OCI-LY1 (cell line): Measurements from ENCODE around the gene BACH2.

Experiments
- H2AFZ ChIP-seq: fragments of 200-600 bp; sonication (generic), shearing (Covaris generic); 2 replicates; pipeline ENCODE4 v1.6.0; 2014; ENCODE audit warnings: antibody characterized with exemption, mild to moderate bottlenecking, low read length
- H3F3A ChIP-seq: fragments of 200-600 bp; sonication (generic), shearing (Covaris generic); 2 replicates; pipeline ENCODE4 v1.6.0; 2014; ENCODE audit warnings: mild to moderate bottlenecking, antibody characterized with exemption, low read length, moderate library complexity; ENCODE audit not compliant: insufficient read depth
- H3K27ac ChIP-seq: fragments of 200-600 bp; sonication (generic); 2 replicates; pipeline ENCODE4 v1.5.1; 2014; ENCODE audit warnings: low read length, mixed run types, mild to moderate bottlenecking, low read depth; ENCODE audit not compliant: poor library complexity, severe bottlenecking
- H3K27me3 ChIP-seq: fragments of 200-600 bp; sonication (generic); 2 replicates; pipeline ENCODE4 v1.6.0; 2014; ENCODE audit warnings: antibody characterized with exemption, mild to moderate bottlenecking, low read length, moderate library complexity; ENCODE audit not compliant: insufficient read depth
- H3K36me3 ChIP-seq: fragments of 200-600 bp; sonication (generic); 2 replicates; pipeline ENCODE4 v1.6.1; 2014; ENCODE audit warnings: mild to moderate bottlenecking, antibody characterized with exemption, low read length, moderate library complexity, mixed read lengths; ENCODE audit not compliant: insufficient read depth
- H3K4me1 ChIP-seq: fragments of 200-600 bp; sonication (generic); 2 replicates; pipeline ENCODE4 v1.5.1; 2014; ENCODE audit warnings: mild to moderate bottlenecking, low read length, moderate library complexity; ENCODE audit not compliant: insufficient read depth, severe bottlenecking
- H3K4me2 ChIP-seq: fragments of 200-600 bp; sonication (generic), shearing (Covaris generic); 2 replicates; pipeline ENCODE4 v1.6.1; 2014; ENCODE audit warnings: low read length
- H3K4me3 ChIP-seq: fragments of 200-600 bp; sonication (generic); 2 replicates; pipeline ENCODE4 v1.5.1; 2014; ENCODE audit warnings: low read length, low read depth, mild to moderate bottlenecking, mixed read lengths; ENCODE audit not compliant: poor library complexity, severe bottlenecking
- H3K79me2 ChIP-seq: fragments of 200-600 bp; shearing (Covaris generic); 2 replicates; pipeline ENCODE4 v1.6.1; 2016; ENCODE audit warnings: mixed run types, low read length, mixed read lengths; ENCODE audit not compliant: insufficient read depth
- H3K9ac ChIP-seq: fragments of 200-600 bp; sonication (generic), shearing (Covaris generic); 2 replicates; pipeline ENCODE4 v1.6.1; 2014; ENCODE audit warnings: mild to moderate bottlenecking, low read length, mixed read lengths
- H3K9me2 ChIP-seq: fragments of 200-600 bp; sonication (generic), shearing (Covaris generic); 2 replicates; pipeline ENCODE4 v1.6.1; 2014; ENCODE audit warnings: low read depth, mild to moderate bottlenecking, low read length, mixed read lengths
- H3K9me3 ChIP-seq: fragments of 200-600 bp; shearing (Covaris generic); 2 replicates; pipeline ENCODE4 v1.6.1; 2014; ENCODE audit warnings: low read length, mixed read lengths
- H4K20me1 ChIP-seq: fragments of 200-600 bp; sonication (generic), shearing (Covaris generic); 2 replicates; pipeline ENCODE4 v1.6.0; 2016; ENCODE audit warnings: mild to moderate bottlenecking, low read length; ENCODE audit not compliant: insufficient read depth
- CTCF ChIP-seq: fragments of 200-600 bp; sonication (generic), shearing (Covaris generic); IDR thresholded peaks from 2 replicates; pipeline ENCODE4 v1.5.1; 2017; ENCODE audit warnings: mild to moderate bottlenecking, antibody characterized with exemption, low read length, moderate library complexity, mixed read lengths
- EZH2 ChIP-seq: fragments of 200-600 bp; sonication (generic), shearing (Covaris generic); IDR thresholded peaks from 2 replicates; pipeline ENCODE4 v1.8.0; 2017; ENCODE audit warnings: borderline replicate concordance, mixed run types, mild to moderate bottlenecking, antibody characterized with exemption, low read length, moderate library complexity, mixed read lengths

The BACH2 gene

DNA sequence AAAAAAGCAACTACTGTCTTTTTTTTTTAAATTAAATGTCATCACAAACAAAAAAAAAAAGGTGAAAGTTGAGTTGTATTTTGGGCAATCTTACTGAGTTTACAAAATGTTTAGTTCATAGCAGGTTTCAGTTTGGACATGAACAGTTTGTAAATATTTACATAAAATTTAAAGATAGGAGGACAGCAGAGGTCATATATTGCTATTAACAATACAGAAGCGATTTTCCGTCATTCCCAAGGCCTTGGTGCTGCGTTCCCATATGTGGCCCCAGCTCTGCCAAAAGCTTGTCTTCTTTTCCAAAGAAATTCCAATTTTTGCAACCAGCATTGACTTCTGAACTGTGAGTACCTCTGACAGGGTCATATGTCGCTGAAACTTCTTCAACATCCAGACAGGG is 5.1 kb downstream of the BACH2 start:
- H3K27ac ChIP-seq, result peak overlapping the region; percentile 93
- no peak overlapping the region for H2AFZ ChIP-seq
- H3K9ac ChIP-seq, result peak overlapping the region; percentile 96
- peaks cover 82% of the 10 kb centered on the region for H3K36me3 ChIP-seq
- no peaks in the 10 kb centered on the region for H3K27me3 ChIP-seq
- H4K20me1 ChIP-seq, result no peaks in the 10 kb centered on the region
- H3K9me2 ChIP-seq, result no peaks in the 10 kb centered on the region
- peak overlapping the region; percentile 96 for H3K4me3 ChIP-seq
- TF ChIP-seq CTCF (no peak), EZH2 (no peak)
- H3F3A ChIP-seq, result peaks cover 24% of the 10 kb centered on the region
- peaks cover 78% of the 10 kb centered on the region for H3K4me1 ChIP-seq
- H3K4me2 ChIP-seq, result peak overlapping the region; percentile 94
- no peaks in the 10 kb centered on the region for H3K9me3 ChIP-seq
- H3K79me2 ChIP-seq, result peaks cover 95% of the 10 kb centered on the region

DNA sequence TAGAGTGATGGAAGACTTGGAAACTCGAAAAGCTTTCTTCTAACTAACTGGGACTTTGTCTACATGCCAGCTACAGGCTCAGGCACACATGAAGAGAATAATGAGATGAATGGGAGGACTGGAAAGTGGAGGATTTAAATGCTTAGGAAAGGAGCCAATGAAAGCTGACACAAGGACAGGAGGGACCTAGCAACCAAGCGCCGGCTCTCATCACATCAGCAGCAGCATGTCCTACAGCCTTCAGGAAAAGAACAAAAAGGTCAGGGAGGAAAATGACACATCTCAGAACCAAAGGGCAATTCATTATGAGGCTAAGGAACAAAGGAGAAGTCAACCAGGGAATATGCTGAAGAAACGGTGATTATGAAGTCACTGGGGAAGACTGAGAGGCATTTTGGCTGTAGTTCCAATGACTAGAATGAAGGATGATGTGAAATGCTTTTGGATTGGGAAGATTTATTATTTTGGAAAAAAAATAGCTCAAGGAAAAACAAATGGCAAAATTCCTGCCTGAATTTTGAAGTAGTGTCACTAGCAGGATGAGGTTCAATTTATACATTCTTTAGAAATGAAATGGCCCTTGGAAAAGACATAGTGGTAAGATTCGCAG is 5.7 kb downstream of the BACH2 start:
- peak overlapping the region; percentile 93 for H3K27ac ChIP-seq
- H3K4me3 ChIP-seq, result peak overlapping the region; percentile 96
- H4K20me1 ChIP-seq, result no peaks in the 10 kb centered on the region
- TF ChIP-seq EZH2 (no peak), CTCF (no peak)
- H3K27me3 ChIP-seq, result no peaks in the 10 kb centered on the region
- H3K36me3 ChIP-seq, result peaks cover 82% of the 10 kb centered on the region
- H2AFZ ChIP-seq, result no peak overlapping the region
- H3K4me2 ChIP-seq, result peak overlapping the region; percentile 94
- H3K9me2 ChIP-seq, result no peaks in the 10 kb centered on the region
- peaks cover 100% of the 10 kb centered on the region for H3K79me2 ChIP-seq
- H3K4me1 ChIP-seq, result peaks cover 84% of the 10 kb centered on the region
- no peaks in the 10 kb centered on the region for H3K9me3 ChIP-seq
- peaks cover 31% of the 10 kb centered on the region for H3F3A ChIP-seq
- H3K9ac ChIP-seq, result peak overlapping the region; percentile 96

- no peaks in the 10 kb centered on the region for H3K9me2 ChIP-seq
- no peaks in the 10 kb centered on the region for H3K9me3 ChIP-seq
- H3K9ac ChIP-seq, result peak overlapping the region; percentile 2; the same call in 1 of the 2 replicates
- H2AFZ ChIP-seq, result no peak overlapping the region
- no peaks in the 10 kb centered on the region for H4K20me1 ChIP-seq
- H3K27me3 ChIP-seq, result no peaks in the 10 kb centered on the region
- H3K4me3 ChIP-seq, result peak overlapping the region; percentile 96
- H3K4me1 ChIP-seq, result peaks cover 94% of the 10 kb centered on the region
- H3K36me3 ChIP-seq, result peaks cover 78% of the 10 kb centered on the region
- H3K27ac ChIP-seq, result peak overlapping the region; percentile 93
- TF ChIP-seq EZH2, result no peak
- H3K4me2 ChIP-seq, result peak overlapping the region; percentile 94
- H3K79me2 ChIP-seq, result peaks cover 100% of the 10 kb centered on the region
- peaks cover 38% of the 10 kb centered on the region for H3F3A ChIP-seq
Measured at GRCh38 chr6:90289902-90290301, 6.7 kb downstream of the BACH2 start.

DNA sequence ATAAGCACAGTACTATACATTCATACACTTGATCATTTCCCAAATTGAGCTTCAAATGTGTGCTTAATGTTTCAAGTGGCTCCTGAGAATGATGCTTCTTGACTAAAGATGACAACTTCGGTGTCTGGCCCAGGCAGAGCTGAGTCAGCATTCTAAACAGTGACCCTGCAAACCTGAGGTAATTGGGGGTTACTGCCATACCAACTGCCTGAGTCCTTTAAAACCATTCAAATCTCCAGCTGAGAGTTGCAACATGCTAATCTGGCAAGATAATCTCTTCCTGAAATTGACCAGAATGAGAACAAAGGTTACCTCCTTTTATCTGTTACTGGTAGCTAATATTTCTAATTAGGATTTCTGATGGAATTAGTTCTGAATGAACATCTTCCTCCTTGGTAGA is 8.2 kb downstream of the BACH2 start:
- peak overlapping the region; percentile 25; the same call in 1 of the 2 replicates for H3K9ac ChIP-seq
- peak overlapping the region; percentile 93 for H3K27ac ChIP-seq
- TF ChIP-seq CTCF (no peak), EZH2 (no peak)
- H3K4me3 ChIP-seq, result peak overlapping the region; percentile 96
- H2AFZ ChIP-seq, result no peak overlapping the region
- peaks cover 73% of the 10 kb centered on the region for H3K36me3 ChIP-seq
- H3K4me2 ChIP-seq, result peak overlapping the region; percentile 94
- H3K27me3 ChIP-seq, result no peaks in the 10 kb centered on the region
- H3F3A ChIP-seq, result peaks cover 38% of the 10 kb centered on the region
- peaks cover 100% of the 10 kb centered on the region for H3K79me2 ChIP-seq
- H4K20me1 ChIP-seq, result no peaks in the 10 kb centered on the region
- H3K4me1 ChIP-seq, result peaks cover 100% of the 10 kb centered on the region
- no peaks in the 10 kb centered on the region for H3K9me2 ChIP-seq
- no peaks in the 10 kb centered on the region for H3K9me3 ChIP-seq
